K562 (cell line): ENCODE results near the gene RSPRY1. TPM values are rescaled to one million over a fixed set of nuclear protein-coding genes. Genes with fewer than 3 reads are reported as not detected.

Source experiments
- ATAC-seq: fragments of 200-7000 bp; cut with Tn5 transposase; 3 replicates; pipeline ENCODE4 v1.9.1; 2020; ENCODE audit warnings: moderate library complexity
- BruUV-seq: library from RNA; stranded (reverse); fragments of 400-500 nt; replicated peaks from 2 replicates; lab custom pipeline; 2021; lab: Mats Ljungman, UMichigan
- CTCF ChIA-PET: fragments of 300-600 bp; formaldehyde crosslinking; extraction: SDS; loops from one replicate; lab custom pipeline; 2021; ENCODE audit warnings: low intra/inter-chr PET ratio; lab: Yijun Ruan, JAX
- POLR2A ChIA-PET: fragments of 300-600, 350-650 bp; sonication (Branson Sonifier 250); formaldehyde crosslinking; extraction: SDS; loops from one replicate; lab custom pipeline; 2021; ENCODE audit warnings: antibody characterized with exemption, inconsistent platforms; lab: Yijun Ruan, JAX
- DNase-seq, 4 experiments: peaks; one replicate each; pipeline versions ENCODE4 v3.0.0 to v3.0.0-alpha.2; 2011 to 2018; ENCODE audit warnings: low spot score in 3 of 4, mixed read lengths in 3 of 4; ENCODE audit errors: extremely low read depth in 1 of 4
- FAIRE-seq: peaks from 2 replicates; lab custom pipeline; 2011; peaks lifted over from hg19 to GRCh38; lab: Jason Lieb, UNC
- H2AFZ ChIP-seq: 2 replicates; pipeline ENCODE4 v1.6.0; 2011; ENCODE audit warnings: low read depth, low read length, control low read depth, inconsistent platforms
- H3K27ac ChIP-seq: fragments of 200-600 bp; 3 replicates; pipeline ENCODE4 v1.8.0; 2011; ENCODE audit warnings: low read depth, mild to moderate bottlenecking, control low read depth, inconsistent platforms, low read length, moderate library complexity, mixed read lengths; ENCODE audit errors: extremely low read depth
- H3K27me3 ChIP-seq, 2 experiments: fragments of 300-600 bp in 1 of 2; 2 replicates in 1 of 2; 3 replicates in 1 of 2; pipeline versions ENCODE4 v1.6.0 to v1.8.0; 2011; ENCODE audit warnings: inconsistent platforms in 2 of 2, low read length in 2 of 2, mild to moderate bottlenecking in 1 of 2, mixed read lengths in 1 of 2, moderate library complexity in 1 of 2; ENCODE audit not compliant: control insufficient read depth in 2 of 2, insufficient read depth in 2 of 2
- H3K36me3 ChIP-seq: fragments of 300-600 bp; 3 replicates; pipeline ENCODE4 v1.8.0; 2011; ENCODE audit warnings: mild to moderate bottlenecking, low read length, inconsistent platforms; ENCODE audit not compliant: control insufficient read depth, insufficient read depth
- H3K4me1 ChIP-seq, 2 experiments: fragments of 200-600 bp in 1 of 2; replicated peaks in 1 of 2; 2 replicates in 1 of 2; 3 replicates in 1 of 2; pipeline versions ENCODE4 v1.5.1 to v1.8.0; 2011; ENCODE audit warnings: inconsistent platforms in 2 of 2, low read length in 2 of 2, mild to moderate bottlenecking in 1 of 2, mixed read lengths in 1 of 2, moderate library complexity in 1 of 2; ENCODE audit not compliant: control insufficient read depth in 2 of 2, insufficient read depth in 2 of 2
- H3K4me2 ChIP-seq: 2 replicates; pipeline ENCODE4 v1.6.1; 2011; ENCODE audit warnings: low read length, control low read depth, inconsistent platforms, mixed read lengths; ENCODE audit not compliant: insufficient read depth
- H3K4me3 ChIP-seq: fragments of 200-600 bp; sonication (generic), shearing (Covaris generic); 2 replicates; pipeline ENCODE4 v1.5.1; 2016; ENCODE audit warnings: control low read depth, inconsistent platforms
- H3K79me2 ChIP-seq: fragments of 200-600 bp; 3 replicates; pipeline ENCODE4 v1.8.0; 2011; ENCODE audit warnings: low read length, inconsistent platforms; ENCODE audit not compliant: control insufficient read depth, insufficient read depth
- H3K9ac ChIP-seq, 2 experiments: 2 replicates each; pipeline versions ENCODE4 v1.6.0 to v1.6.1; 2011; ENCODE audit warnings: low read depth in 2 of 2, low read length in 2 of 2, control low read depth in 1 of 2, inconsistent platforms in 1 of 2, mild to moderate bottlenecking in 1 of 2, mixed read lengths in 1 of 2; ENCODE audit not compliant: insufficient read depth in 1 of 2
- H3K9me1 ChIP-seq: one replicate; pipeline ENCODE4 v1.6.0; 2011; ENCODE audit warnings: inconsistent platforms, mild to moderate bottlenecking, low read length, moderate library complexity; ENCODE audit not compliant: control insufficient read depth, insufficient read depth
- H3K9me3 ChIP-seq: replicated peaks from 2 replicates; pipeline ENCODE4 v1.5.1; 2011; ENCODE audit warnings: low read depth, low read length, inconsistent platforms; ENCODE audit not compliant: control insufficient read depth, insufficient read depth
- H4K20me1 ChIP-seq: replicated peaks from 2 replicates; pipeline ENCODE4 v1.6.1; 2011; ENCODE audit warnings: low read length, inconsistent platforms, mixed read lengths; ENCODE audit not compliant: control insufficient read depth, insufficient read depth
- CCAR2 ChIP-seq: fragments of 200-400 bp; formaldehyde crosslinking; IDR thresholded peaks from 2 replicates; pipeline ENCODE4 v1.6.1; 2017; ENCODE audit warnings: mild to moderate bottlenecking, low read depth, low read length
- CEBPB ChIP-seq: fragments of 450-650 bp; IDR thresholded peaks from 2 replicates; pipeline ENCODE4 v1.6.1; 2016; ENCODE audit warnings: missing genetic modification characterization, missing compliant biosample characterization
- MAFK ChIP-seq: IDR thresholded peaks from 2 replicates; pipeline ENCODE4 v1.6.1; 2011; ENCODE audit warnings: low read length, improper control_type of control experiment
- NEUROD1 ChIP-seq: fragments of 150-350 bp; IDR thresholded peaks from 2 replicates; pipeline ENCODE4 v1.6.1; 2014; ENCODE audit warnings: borderline replicate concordance, low read length, low read depth; ENCODE audit not compliant: partially characterized antibody
- RUNX1 ChIP-seq: sonication (generic); IDR thresholded peaks from 2 replicates; pipeline ENCODE4 v1.6.1; 2016; ENCODE audit warnings: antibody characterized with exemption, low read depth
- SP2 ChIP-seq: IDR thresholded peaks from 2 replicates; pipeline ENCODE4 v1.6.1; 2011; ENCODE audit warnings: mild to moderate bottlenecking, low read depth, low read length, moderate library complexity; ENCODE audit not compliant: poor library complexity, severe bottlenecking; ENCODE audit errors: extremely low read depth
- ZNF253 ChIP-seq: fragments of 250-450 bp; sonication (Bioruptor Pico); conservative IDR thresholded peaks from 2 replicates; pipeline ENCODE4 v1.6.1; 2021; ENCODE audit warnings: mild to moderate bottlenecking
- WGBS: fragments of 100-300 bp; shearing (Covaris generic); methylation state at CpG from one replicate; pipeline ENCODE4 v1.1.6; 2016; ENCODE audit warnings: low coverage, mixed read lengths; ENCODE audit not compliant: insufficient coverage; ENCODE audit errors: missing lambda C conversion rate; 5-methylcytosine and 5-hydroxymethylcytosine counted together
- in situ Hi-C: fragments of 300-500 bp; cut with MboI; formaldehyde crosslinking; loops from 4 replicates; pipeline ENCODE4 v1.15.0; 2018; ENCODE audit warnings: inconsistent platforms, mixed read lengths
- intact Hi-C: fragments of 100-400 bp; cut with micrococcal nuclease; formaldehyde crosslinking; loops from 2 replicates; pipeline ENCODE4 v1.14.2; 2022
- polyA plus RNA-seq, 8 experiments: library from polyadenylated mRNA; depleted of rRNA in 4 of 8; stranded (reverse) in 5 of 8; unstranded in 3 of 8; fragments of >200 nt; fragmentation: Nextera tagmentation in 2 of 8; fragmentation: Illumina TruSeq in 1 of 8; extraction: Ambion mirVana in 2 of 8; extraction: Trizol in 1 of 8; gene quantifications; 2 replicates each; pipeline versions ENCODE4 v1.2.1 to v1.2.3, GENCODE V29; 2011 to 2014; ENCODE audit warnings: inconsistent platforms in 1 of 8, missing spikeins in 1 of 8
- total RNA-seq, 7 experiments: library from RNA; depleted of rRNA in 6 of 7; stranded (reverse); fragments of >200 nt in 6 of 7; fragmentation: Illumina TruSeq in 2 of 7; extraction: Trizol in 2 of 7; gene quantifications; 2 replicates each; pipeline versions ENCODE4 v1.2.1 to v1.2.3, GENCODE V29; 2011 to 2021; ENCODE audit warnings: low replicate concordance in 1 of 7

Gene RSPRY1
- total and polyA plus RNA-seq, 9 of the 15 experiments (the other 6 are each of a cell fraction or from before 2014, with no cell fraction given): 10.2 to 27.8 (median 20.8) TPM

GRCh38 chr16:57184113-57184512, 2.0 kb upstream of the RSPRY1 start:
- Histone ChIP-seq H2AFZ (no peak overlapping the region), H3K79me2 (peaks cover 89% of the 10 kb centered on the region), H3K4me2 (peak overlapping the region; percentile 84), H3K9ac (no peak overlapping the region; a peak in 1 of 4 replicates), H4K20me1 (no peaks in the 10 kb centered on the region), H3K9me1 (no peaks in the 10 kb centered on the region), H3K9me3 (no peaks in the 10 kb centered on the region), H3K4me3 (no peak overlapping the region), H3K27ac (no peak overlapping the region), H3K4me1 (peaks cover 6 to 9% of the 10 kb centered on the region in 2 experiments), H3K27me3 (no peaks in the 10 kb centered on the region)
- no peak for FAIRE-seq
- CTCF ChIA-PET: no interaction called here
- BruUV-seq: no TSS peak
- in situ Hi-C loops: no loop called here
- TF ChIP-seq CEBPB (tag) (no peak), RUNX1 (no peak), SP2 (no peak), MAFK (no peak), NEUROD1 (no peak), ZNF253 (CRISPR knock-in tag) (no peak), CCAR2 (no peak)
- TF ChIP-seq, all 486 proteins: peak for 0
- intact Hi-C loops: no loop called here
- POLR2A ChIA-PET: no interaction called here
- ATAC-seq (no peak), DNase-seq (no peak)
- WGBS: 66% methylated on average over 4 of the region's 4 CpGs
- H3K36me3 ChIP-seq: peaks cover 2% of the 10 kb centered on the region; the same call in 1 of the 3 replicates
